Measurements from ENCODE around the gene RHEBL1. TPM values are rescaled to one million over a fixed set of nuclear protein-coding genes. Genes with fewer than 3 reads are reported as not detected.

The RHEBL1 gene
- total RNA-seq, 1 experiment from 2014 or later, result 4.5 TPM

DNA sequence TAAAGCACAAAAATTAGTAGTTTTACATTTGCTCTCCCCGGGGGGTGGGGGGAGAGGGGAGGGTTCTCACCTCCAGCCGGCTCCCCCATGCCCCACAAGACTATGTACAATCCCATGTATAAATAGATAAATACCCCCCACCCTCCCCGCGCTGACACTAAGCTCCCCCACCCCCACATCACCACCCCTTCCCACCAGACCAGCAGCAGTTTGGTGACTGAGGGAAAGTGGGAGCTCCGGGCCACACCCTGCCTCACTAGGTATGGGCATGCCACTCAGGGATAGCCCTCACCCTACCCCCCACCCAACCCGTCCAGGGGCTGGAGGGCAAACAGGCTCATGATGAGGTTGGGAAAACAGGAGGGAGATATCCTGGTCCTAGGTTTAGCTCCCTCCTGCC lies 49.3 kb downstream of the RHEBL1 start:
- DNase-seq (ENCODE audit: low read depth), result no peak

DNA sequence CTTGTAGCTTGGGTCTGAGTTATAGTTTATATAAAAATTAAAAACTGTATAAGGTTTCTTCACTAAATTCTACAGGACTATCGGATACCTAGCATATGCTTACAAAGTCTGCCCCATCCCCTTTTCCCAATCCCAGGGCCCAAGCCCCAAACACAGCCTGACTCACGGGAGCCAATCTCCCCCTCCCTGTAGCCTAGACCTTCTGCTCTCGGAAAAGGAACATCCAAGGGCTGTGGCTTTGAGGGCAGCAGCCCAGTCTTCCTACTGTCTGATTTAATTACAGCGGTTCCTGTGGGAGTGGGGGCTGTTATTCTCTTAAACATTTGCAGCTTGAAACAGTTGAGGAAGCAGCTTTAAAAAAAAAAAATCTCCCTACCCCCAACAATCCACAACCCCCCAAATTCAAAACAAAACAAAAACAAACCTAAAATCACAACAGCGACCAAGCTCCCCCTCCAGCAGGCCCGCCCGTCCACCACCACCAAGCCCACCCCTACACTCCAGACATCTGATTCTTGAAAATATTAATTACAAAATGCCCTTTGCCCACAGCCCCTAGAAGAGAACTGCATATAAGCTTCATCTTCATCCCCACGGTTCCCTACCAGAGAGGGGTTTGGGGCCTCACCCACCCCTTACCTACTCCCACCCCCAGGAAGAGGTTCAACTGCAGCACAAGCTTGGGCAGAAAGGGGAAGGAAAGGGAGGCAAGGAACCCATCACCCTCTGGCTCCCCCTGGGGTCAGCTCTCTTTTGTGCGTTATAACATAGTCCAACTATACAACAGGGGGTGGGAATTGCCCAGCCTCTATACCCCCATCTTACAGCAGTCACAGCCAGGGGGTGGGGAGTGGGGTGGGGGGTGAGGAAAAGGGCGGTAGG lies 50.1 kb downstream of the RHEBL1 start:
- DNase-seq (ENCODE audit: low read depth), result peak; percentile 33

DNA sequence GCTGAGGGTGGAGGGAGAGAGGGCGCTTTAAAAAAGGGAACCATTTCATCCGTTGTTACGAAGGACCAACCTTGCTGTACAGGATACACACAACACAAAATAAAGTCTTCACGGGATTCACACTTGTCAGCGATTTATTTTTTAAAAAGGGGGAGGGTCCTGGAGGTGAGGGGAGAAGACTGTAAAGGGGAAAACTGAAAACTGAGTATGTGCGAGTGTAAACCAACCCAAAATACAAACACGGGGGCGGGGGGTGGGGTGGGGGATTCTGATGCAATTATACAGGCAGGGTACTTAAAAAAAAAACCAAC lies 50.7 kb downstream of the RHEBL1 start:
- DNase-seq (ENCODE audit: low read depth), result no peak

DNA sequence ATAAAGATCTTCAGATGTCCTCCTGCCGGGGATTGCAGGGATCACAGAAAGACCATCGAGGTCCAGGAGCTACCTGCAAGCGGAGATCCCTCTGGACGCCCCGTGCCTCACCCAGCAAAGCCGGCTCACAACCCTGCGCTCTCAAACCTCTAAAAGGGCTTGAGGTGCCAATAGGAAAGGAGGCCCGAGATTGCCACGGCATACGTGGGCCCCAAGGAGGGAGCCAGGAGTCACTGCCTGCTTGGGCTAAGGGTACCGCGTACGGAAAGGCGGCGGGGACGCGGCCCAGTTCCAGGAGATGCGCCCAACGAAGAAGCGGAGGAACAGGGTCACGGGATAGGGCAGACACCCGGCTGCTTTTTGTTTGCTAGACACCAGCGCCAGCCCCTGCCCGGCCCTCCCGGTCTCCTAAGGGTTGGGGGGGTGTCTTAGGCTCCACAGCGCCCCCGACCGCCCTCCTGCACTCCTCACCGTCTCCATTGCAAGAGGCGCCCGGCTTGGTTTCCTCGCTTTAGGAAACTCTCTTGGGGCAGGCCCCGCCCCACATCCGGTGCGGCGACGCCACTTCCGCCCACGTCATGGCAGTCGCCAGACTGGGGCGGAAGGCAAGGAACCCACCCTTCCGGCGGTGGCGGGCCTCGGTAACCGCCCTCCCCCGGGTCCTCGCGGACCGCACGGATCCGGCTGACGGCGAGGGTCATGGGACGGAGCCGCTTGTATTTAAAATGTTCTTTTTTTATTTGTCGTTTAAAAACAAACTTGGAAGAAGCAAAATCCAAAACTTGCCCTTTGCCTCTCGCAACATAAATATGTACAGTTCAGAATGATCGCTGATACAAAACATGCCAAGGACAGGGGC lies 51.3 kb downstream of the RHEBL1 start, which contains the start of gene PRKAG1:
Gene PRKAG1 (minus strand): TSS at position 516 of the 859 bp plus-strand sequence. CDS start 36 bp downstream, at position 480.
- DNase-seq (ENCODE audit: low read depth), result peak; percentile 95

DNA sequence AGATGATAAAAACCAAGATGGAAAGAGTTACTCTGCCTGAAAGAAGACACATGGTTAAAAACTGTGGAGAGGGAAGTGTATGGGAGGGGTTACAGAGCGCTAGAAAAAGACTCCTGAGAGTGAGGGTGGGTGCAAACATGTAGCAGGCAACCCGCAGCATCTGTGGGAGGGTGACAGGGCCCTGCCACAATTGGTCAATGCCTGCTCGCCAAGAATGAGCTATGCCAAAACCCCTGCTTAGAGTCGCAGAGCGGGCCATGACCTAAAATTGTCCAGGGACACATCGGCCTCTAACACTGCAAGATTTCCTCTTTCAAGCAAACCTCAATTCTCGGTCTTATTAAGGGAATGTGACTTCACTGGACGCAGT lies 51.9 kb downstream of the RHEBL1 start:
- no peak for DNase-seq (ENCODE audit: low read depth)

DNA sequence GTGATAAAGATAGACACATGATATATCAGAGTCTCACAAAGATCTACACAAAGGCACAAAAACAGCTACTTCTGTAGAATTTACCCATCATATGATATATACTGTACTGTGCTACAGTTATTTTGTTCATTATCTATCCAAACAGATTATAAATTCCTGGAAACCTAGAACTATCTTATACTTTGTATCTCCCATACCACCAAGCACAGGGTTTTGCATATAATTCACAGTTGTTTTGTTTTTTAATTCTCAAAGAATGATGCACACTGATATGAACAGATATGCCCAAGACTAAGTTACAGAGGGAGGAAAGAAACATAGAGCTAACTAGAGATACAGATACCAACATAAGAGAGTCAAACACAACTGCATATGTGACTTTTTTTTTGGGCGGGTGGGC lies 54.6 kb downstream of the RHEBL1 start:
- DNase-seq (ENCODE audit: low read depth), result no peak

Other genes with a start within 250 kb of the RHEBL1 start
- 60.5 and 97.2 TPM in 2 replicates for gene DDX23, start 217.8 kb downstream of the RHEBL1 start, total RNA-seq (2014; rRNA removed; shearing (Covaris generic))
- 0.20 TPM in 1 of 2 replicates, not detected in the other for gene RND1, start 204.1 kb downstream of the RHEBL1 start, total RNA-seq (2014; rRNA removed; shearing (Covaris generic))
- 5.3 and 8.4 TPM in 2 replicates for gene FKBP11, start 144.5 kb downstream of the RHEBL1 start, total RNA-seq (2014; rRNA removed; shearing (Covaris generic))
- gene ARF3, start 112.5 kb downstream of the RHEBL1 start, total RNA-seq (2014; rRNA removed; shearing (Covaris generic)), result 80.8 and 81.3 TPM in 2 replicates
- 0.27 TPM in 1 of 2 replicates, not detected in the other for gene WNT10B, start 98.2 kb downstream of the RHEBL1 start, total RNA-seq (2014; rRNA removed; shearing (Covaris generic))
- gene WNT1, start 91.7 kb downstream of the RHEBL1 start, total RNA-seq (2014; rRNA removed; shearing (Covaris generic)), result not detected in 2 replicates
- gene DDN, start 70.6 kb downstream of the RHEBL1 start, total RNA-seq (2014; rRNA removed; shearing (Covaris generic)), result not detected in 2 replicates
- gene PRKAG1, start 51.2 kb downstream of the RHEBL1 start, total RNA-seq (2014; rRNA removed; shearing (Covaris generic)), result 56.0 and 59.3 TPM in 2 replicates
- 5.9 and 16.1 TPM in 2 replicates for gene KMT2D, start 9.2 kb downstream of the RHEBL1 start, total RNA-seq (2014; rRNA removed; shearing (Covaris generic))
- gene DHH, start 24.8 kb upstream of the RHEBL1 start, total RNA-seq (2014; rRNA removed; shearing (Covaris generic)), result not detected in 2 replicates
- 11.7 and 14.7 TPM in 2 replicates for gene LMBR1L, start 40.9 kb upstream of the RHEBL1 start, total RNA-seq (2014; rRNA removed; shearing (Covaris generic))
- gene TUBA1B, start 61.4 kb upstream of the RHEBL1 start, total RNA-seq (2014; rRNA removed; shearing (Covaris generic)), result 3,492 and 4,068 TPM in 2 replicates
- 415 and 467 TPM in 2 replicates for gene TUBA1A, start 119.1 kb upstream of the RHEBL1 start, total RNA-seq (2014; rRNA removed; shearing (Covaris generic))
- gene TUBA1C, start 195.1 kb upstream of the RHEBL1 start, total RNA-seq (2014; rRNA removed; shearing (Covaris generic)), result 1,117 and 1,179 TPM in 2 replicates
- 0.12 TPM in 1 of 2 replicates, not detected in the other for gene PRPH, start 225.2 kb upstream of the RHEBL1 start, total RNA-seq (2014; rRNA removed; shearing (Covaris generic))